HPDE6-E6E7 (cell line): Measurements from ENCODE around the gene TSPAN3.
A peak's percentile ranks its signal among the peaks of the same experiment; 100 is the strongest.

Source experiments
- DNase-seq: peaks from one replicate; pipeline ENCODE4 v3.0.0; 2011; ENCODE audit warnings: missing footprints; ENCODE audit errors: extremely low spot score

The TSPAN3 gene

DNA sequence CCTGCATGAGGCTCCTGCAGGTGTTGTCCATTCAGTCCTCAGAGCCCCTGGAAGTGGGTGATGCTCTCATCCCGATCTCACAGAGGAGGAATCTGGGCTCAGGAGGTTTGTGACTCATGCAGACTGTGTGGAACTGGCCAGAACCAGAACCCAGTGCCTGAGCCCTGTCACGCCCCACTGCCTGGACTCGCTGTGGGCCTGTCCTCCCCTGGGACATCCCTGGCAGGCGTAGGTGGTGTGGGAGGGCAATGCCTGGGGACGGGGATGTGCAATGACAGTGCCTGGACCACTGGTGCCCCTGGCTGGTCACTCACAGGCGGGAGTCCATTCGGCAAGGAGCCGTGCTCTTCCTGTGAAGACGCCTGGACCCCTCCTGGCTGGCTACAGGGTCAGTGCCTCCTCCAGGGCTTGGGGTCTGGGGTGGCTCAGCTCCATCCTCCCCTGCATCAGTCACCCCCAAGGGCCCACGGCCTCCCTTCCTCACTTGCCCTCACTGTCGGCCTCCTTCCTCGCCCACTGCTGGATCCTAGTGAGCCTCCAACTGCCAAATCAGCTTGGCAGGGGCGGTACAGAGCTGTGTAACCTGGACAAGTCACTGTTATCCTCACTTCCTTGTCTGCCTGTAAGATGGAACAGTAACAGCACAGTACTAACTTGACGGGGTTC lies 61.1 kb downstream of the TSPAN3 start:
- no peak for DNase-seq

DNA sequence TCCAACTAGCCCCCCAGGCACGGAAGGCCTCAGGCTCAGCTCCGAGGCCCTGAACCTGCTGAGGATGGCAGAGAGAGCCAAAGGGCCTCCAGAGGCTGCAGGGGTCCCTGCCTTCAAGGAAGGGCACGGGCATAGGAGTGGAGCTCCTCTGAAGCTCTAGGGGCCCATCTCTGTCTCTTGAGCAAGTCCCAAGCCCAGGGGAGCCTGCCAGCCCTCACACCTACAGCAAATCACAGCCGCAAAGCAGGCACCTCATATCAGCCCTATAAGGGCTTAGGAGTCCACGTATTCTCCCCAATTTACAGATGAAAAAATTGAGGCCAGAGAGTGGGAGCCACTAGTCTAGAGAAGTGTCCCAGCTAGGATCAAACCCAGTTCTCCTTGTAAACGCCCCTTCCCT lies 61.7 kb downstream of the TSPAN3 start:
- no peak for DNase-seq

DNA sequence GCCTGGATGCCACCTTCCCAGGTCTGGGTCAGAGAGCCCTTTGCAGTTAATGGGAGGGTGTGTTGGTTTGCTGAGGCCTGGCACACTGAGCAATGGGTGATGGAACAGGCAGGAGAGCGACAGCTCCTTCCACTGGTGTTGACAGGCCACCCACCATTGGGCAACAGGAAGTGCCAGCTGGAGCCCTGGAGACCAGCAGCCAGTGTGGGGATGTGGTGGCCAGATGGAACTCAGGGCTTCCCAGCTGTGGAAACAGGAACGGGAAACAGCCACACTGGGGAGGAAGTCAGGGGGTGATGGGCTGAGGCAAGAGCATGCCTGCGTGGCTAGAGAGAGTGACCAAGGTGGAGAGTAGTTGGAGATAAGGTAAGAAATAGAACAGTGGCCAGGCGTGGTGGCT lies 66.7 kb downstream of the TSPAN3 start:
- DNase-seq, result no peak

DNA sequence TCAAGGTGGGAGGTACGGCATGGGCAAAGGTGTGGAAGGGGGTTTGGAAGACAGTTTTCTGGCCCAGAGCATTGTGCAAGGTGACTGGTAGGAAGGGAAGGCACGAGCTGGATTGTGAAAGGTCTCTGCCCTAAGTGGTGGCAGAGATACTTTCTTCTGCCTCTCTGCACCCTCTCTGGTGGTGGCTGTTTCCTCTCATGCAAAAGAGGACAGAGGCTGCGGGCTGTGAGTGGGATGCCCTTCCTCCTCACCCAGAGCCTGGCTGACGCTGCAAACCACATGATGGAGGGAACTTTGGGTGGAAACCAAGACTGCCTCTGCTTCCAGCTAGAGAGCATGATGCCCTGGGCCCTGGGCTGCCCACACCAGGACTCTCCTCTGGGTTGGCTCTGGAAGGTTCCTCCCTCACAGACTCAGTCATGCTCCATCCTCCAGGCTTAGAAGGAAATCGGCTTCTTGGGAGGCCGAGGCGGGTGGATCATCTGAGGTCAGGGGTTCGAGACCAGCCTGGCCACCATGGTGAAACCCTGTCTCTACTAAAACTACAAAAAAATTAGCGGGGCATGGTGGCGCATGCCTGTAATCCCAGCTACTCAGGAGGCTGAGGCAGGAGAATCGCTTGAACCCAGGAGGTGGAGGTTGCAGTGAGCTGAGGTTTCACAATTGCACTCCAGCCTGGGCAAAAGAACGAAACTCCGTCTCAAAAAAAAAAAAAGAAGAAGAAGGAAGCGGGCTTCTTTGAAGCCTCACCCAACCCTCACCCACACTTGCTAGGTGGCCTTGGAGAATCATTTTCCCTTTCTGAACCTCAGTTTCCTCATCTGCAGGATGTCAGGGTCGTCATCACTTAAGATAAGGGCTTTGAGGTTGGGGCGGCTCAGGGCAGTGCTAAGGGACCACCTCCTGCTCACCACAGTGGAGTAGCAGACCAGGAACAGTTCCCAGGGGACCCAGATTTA lies 67.7 kb downstream of the TSPAN3 start:
- no peak for DNase-seq

DNA sequence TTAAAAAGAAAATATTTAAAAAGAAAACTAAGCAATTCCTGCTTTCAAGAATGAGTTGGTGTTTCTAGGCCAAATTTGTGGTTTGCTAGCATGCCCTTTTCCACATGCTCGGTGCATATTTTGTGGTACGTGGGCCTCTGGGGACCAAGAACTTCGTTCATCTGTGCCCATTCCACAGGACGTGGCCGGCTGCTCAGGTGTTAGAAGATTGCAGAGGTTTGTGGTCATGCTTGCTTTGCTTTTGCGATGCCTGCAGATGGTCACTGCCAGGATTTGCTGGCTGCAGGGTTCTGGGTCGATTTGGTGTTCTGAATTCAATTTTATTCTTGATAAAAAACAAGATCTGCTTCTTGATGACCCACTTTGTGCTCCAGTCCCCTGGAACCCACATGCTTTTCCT lies 68.5 kb downstream of the TSPAN3 start:
- no peak for DNase-seq

DNA sequence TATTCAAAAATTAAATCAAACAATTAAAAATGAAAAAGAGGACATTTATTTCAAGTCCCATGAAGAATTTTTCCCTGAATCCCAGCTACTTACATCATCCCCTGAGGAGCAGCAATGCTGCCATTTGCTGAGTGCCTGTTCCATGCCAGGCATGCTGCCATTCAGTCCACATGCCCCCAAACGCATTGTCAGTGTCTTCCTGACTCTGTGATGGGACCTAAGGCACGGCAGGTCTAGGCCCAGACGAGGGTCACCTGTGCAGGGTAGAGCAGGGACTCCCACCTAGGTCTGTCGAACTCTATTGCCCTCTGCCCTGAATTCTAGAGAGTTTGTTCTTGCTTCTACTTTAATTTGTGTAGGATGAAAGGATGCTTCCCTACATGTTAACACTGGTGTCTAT lies 68.9 kb downstream of the TSPAN3 start:
- no peak for DNase-seq

DNA sequence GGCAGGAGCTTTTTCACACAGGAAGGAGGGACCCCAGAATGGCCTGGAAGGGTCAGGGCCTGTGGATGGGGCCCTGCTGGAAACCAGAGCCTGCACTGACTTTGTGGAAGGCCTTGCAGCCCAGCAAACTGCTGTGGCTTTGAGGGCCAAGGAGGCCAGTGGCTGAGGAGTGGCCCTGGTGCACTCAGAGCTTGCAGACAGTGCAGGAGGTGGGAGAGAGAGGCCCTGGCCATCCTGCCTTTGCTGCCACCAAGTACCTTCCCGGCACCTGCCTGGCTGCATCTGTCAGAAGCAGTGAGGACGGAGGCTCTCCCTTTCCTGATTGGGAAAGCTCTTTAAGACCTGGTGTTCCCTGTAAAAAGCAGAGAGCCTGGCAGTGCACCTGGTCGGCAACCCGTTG lies 69.6 kb downstream of the TSPAN3 start:
- no peak for DNase-seq

DNA sequence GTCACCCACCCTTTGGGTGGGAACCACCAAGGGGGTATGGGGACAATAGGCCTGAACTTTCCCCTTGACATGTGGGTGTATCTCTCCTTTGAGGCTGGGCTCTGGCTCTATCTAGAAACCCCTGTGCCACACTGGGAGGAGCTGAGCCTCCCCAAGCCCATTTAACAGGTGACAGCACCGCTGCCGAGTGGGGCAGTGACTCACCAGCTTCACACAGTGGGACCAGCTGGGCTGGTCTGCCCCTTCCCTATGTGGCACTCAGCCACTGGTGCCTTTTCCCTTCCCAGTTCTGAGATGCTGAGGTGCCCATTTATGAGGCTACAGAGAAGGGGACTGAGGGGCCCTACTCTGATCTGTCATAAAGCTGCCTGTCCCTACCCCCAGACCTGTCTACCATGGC lies 70.9 kb downstream of the TSPAN3 start:
- DNase-seq, result no peak

DNA sequence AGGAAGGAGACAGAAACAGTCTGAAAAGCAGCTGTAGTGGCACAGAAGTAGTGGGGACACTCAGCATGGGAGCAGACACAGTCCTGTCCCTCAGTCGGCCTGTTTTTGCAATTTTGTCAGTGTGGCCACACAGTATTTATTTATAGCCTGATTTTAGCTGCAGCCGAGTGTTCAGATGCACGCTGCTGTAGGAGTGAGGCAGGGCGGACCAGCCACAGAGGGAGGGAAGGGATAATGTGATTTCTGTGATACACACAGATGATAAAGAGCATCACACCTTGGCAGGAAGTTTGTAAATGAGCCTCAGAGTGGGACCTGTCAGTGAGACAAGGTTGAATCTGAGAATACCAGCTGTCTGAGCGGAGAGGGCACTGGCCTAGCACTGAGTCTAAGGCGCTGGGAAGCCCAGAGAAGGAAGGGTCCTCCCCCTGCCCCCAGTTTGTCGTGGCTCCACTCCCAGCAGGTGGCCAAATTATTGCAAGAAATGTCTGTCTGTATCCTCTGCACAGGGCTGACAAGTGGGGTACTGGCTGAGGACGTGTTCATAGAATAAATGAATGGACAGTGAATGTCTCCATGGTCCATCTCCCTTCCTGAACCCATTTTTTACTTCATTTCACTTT lies 72.1 kb downstream of the TSPAN3 start:
- no peak for DNase-seq

DNA sequence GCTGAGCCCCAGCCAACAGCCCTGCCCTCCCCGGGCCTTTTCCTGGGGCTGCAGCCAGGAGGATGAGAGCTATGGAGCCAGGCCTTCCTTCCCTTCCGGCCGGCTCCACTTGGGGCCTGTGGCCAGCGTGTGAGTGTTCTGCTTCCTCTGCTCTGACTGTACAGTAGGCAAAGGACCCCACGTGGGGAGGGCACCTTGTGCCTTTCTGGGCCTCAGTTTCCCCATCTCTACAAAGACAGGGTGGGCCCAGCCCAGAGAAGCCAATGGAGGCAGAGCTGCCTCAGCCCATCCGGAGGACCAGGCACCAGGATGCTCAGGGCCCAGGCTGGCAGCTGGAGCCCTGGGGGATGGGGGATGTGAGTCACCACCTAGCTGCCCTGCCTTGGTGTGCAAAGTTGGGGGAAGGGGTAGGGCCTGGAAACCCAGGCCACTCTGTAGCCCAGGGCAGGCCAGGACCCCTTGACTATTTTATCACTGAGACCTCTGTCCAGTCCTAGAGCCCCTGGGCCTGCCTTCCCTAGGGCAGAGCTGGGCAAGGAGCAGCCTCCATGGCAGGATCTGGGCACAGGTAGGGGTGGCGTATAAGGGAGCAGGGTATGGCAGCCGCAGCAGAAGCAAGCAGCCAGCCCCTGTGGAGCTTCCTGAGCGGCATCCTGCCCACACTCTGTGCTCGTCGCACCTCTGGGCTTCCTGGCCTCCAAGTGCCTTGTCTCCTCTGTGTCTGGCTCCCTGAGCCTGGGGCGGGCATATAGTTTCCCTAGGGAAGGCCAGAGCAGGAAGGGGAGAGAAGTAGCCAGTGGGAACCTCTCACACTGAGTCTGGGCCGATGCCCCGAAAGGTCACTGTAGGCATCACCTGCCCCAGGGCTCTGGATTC lies 74.1 kb downstream of the TSPAN3 start:
- no peak for DNase-seq

DNA sequence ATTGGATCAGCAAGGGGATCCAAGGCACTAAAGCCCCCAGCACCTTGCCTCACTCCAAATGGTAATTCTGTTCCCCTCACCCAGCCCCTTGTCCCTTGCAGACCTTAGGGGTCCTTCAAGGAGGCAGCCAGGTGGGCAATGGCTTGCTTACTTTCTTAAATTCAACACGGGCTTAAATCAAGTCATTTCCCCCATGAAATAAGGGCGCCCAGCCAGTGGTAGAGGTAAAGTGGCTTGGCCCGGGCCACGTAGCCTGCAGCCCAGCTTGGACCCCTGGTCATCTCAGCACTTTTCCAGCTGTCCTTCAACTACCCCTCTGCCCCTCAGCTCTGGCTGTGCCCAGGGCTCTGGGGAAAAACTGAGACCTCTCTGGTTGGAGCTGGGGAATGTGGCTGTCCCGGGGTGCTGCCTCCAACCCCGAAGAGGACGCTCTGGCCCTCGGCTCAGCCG lies 74.8 kb downstream of the TSPAN3 start:
- no peak for DNase-seq

DNA sequence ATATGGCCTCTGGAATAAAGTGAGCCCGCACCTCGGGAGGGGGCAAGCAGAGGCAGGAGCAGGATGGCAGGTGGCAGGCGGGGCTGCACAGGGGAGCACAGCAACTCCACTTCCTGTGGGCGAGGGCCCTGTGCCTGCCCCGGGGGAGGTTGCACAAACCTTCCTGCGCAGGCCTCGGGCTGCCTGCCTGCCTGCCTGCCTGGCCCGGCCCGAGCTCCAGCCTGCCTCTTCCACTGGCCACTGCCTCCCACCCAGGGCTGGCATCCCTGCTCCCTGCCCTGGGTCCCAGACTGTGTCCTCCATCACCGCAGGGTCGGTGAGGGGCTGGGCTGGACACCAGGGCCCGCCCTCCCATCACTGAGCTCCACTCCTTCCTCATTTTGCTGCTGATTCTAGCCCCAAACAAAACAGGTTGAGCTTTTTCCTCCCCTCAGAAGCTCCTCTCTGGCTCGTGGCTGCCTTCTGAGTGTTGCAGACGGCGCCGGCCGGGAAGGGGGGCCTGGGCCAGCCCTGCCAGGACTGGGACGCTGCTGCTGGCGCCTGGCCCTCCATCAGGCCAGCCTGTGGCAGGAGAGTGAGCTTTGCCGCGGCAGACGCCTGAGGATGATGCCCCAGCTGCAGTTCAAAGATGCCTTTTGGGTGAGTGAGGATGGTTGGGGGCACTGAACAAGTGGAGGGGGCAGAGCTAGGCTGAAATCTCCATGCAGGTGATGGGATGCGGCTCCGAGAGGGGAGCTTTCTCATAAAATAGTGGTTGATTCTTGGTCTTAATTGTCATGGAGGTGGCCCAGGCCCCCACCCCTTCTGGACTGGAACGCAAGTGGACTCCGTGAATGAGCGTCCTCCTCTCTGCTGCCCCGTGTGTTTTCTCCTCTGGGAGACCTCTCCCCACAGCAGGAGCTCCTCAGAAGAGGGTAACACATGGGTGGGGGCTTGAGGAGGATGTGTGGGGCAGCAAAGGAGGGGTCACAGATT lies 75.7 kb downstream of the TSPAN3 start, which contains the start of gene PSTPIP1:
Gene PSTPIP1, plus strand, starts transcription at position 156 of the 975 bp plus-strand sequence. Its CDS starts 448 bp downstream, at position 604.
- DNase-seq, result peak; percentile 38

DNA sequence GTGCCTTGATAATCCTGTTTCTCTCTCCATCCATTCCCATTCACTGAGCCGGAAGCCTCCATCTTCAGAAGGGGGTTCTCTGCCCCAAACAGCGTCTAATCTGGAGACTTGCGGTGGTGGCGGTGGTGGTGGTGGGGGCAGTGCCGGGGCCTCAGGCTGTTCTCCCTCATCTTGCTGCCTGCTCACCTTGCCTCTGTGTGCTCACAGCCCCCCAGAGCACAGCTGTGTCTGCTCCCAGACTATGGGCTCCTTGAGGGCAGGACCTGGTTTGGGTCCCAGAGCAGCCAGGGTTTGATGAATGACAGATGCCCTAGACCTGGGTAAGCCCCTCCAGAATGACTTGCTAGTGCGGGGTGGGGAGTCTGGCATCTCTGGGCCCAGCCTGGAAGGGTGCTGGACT lies 76.4 kb downstream of the TSPAN3 start:
- DNase-seq, result no peak

DNA sequence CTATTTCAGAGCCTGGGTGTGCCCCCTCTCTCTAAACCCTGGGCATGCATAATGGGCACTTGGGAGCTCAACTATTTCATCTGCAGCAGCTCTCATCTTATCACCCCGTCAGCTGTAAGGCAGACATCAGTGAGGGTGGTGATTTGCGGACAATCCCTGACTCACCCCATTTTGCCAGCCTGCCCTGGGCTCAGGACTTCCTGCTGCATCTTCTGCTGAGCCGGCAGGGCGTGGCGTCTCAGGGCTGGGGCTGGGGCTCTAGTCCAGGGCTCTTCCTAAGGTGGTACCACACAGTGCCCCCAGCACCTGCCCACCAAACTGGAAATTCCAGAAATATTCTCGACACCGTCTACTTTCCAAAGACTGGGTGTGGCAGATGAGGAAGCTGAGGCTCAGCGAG lies 76.9 kb downstream of the TSPAN3 start:
- peak; percentile 75 for DNase-seq

DNA sequence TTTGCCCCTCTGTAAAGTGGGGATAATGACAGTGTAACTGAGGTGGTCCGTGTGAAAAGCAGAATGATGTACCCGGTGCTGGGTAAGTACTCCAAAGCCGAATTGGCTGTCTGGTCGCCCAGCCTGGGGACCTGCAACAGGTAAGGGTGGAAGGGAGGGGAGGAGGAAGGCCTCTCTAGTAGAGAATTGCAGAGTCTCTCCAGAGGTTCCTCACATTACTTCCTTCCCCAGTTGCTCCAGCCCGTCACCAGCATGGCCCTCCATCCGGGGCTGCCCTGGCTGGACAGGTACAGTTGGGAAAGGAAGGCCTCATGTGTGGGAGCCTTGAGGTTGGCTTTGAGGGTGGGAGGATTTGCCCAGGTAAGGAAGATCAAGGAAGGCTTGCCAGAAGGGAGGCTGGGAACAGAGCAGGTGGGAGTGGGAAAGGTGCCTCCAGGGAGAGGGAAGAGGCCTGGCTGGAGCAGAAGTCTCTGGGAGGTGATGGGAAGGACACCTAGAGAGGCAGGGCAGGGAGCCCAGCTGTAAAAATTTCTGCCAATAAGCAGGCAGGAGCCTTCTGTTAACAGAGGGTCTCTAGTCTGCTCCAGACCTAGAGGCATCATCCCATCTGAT lies 77.7 kb downstream of the TSPAN3 start:
- no peak for DNase-seq

DNA sequence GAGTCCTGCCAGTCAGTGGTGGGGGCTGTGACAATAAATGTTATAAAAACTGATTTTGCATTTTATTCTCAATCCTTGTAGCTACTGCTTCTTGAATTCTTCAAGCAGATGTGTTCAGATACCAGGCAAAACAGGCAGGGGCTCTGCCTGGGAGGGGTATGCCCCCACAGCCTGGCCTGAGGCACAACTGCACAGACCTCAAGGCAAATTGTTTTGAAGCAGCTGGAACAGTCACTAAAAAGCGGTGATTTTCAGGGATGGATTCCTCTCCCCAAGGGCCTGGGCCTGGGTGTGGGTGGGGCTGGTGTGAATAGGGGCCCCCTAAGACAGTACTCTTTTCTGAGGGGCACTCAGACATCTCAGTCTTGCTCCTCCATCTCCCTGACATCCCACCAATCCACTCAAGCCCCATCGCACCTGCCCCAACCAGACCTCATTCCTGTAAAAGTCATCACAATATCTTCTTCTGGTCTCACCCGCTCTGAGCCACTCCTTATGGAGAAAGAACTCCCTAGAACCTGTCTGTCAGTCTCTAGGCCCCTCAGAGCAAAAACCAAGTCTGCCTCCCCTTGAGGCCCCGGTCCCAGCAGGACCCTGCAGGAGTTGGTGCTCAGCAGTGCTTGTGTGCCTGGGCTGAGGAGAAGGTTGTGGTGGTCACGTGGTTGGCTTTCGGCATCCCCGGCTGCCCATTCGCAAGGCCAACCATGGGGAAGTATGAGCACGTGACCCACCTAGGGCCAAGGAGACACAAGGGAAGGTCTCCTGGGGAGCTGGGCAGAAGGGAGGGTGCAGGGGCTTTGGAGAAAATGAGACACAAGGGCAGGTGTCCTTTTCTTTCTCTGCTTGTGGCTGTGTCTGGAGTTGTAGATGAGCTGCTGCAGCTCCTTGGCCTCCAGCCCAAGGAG lies 78.9 kb downstream of the TSPAN3 start:
- DNase-seq, result no peak
